SH-SY5Y (cell line): ENCODE results near the gene FSHR.

ENCODE experiments used
- GATA2 ChIP-seq: IDR thresholded peaks from 2 replicates; pipeline ENCODE4 v1.6.1; 2011; ENCODE audit warnings: mild to moderate bottlenecking, low read depth, low read length
- GATA3 ChIP-seq: IDR thresholded peaks from 2 replicates; pipeline ENCODE4 v1.6.1; 2011; ENCODE audit warnings: low read depth, mild to moderate bottlenecking, low read length, moderate library complexity

DNA sequence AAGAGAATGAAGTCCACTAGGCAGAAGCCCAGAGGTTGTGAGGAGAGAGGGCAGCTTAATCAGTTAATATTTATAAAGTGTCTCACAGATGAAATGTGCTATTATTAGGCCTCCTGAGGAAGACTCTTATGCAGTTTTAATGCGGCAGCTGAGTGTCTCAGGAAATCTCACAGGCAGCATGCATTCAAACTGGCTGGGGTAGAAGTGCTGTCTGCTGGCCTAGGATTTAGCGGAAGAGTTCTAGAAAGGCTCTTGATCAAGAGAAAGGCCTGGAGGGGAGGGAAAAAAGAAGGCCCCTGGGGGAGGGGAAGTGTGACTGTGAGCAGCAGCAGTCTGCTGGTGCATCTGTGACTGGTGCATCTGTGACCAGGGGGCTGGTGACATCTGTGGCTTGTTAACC, 133.0 kb downstream of the FSHR start:
- no peak for TF ChIP-seq GATA2
- TF ChIP-seq GATA3 = no peak
